ENCODE results near the gene SMCO1. TPM values are rescaled to one million over a fixed set of nuclear protein-coding genes. Genes with fewer than 3 reads are reported as not detected.

Gene SMCO1
- polyA plus RNA-seq, 1 of the 3 experiments (the other 2 are of a cell fraction), result not detected

DNA sequence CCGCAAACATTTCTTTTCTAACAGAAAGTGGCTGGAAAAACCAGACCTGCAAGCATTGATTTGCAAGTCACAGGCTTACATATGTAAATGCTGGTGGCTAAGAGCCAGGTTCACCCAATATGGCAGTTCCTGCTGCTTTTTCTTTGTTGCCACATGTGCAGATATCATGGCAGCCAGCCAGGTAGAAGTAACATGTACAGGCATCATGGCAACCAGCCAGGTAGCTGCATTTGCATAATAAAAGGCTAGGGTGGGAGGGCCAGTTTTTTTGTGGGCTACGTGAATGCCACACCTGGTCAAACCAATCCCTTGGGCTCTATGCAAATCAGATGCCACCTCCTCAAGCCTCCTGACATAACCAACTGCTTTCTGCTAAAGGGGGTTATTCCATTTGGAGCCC is 2.8 kb upstream of the SMCO1 start:
- H3K9ac ChIP-seq, result no peak overlapping the region
- peaks cover 11% of the 10 kb centered on the region; the same call in 1 of the 2 replicates for H3K9me3 ChIP-seq
- no peak for DNase-seq
- TF ChIP-seq RAD21 (IDR thresholded peaks at IDR 0.05; ENCODE audit: low read length) (no peak), TCF12 (IDR thresholded peaks at IDR 0.05) (no peak), CHD2 (IDR thresholded peaks at IDR 0.05; ENCODE audit: low read length, partially characterized antibody) (no peak), NRF1 (IDR thresholded peaks at IDR 0.05; ENCODE audit: low read depth, low read length) (no peak), GABPA (IDR thresholded peaks at IDR 0.05; ENCODE audit: low read depth) (no peak), MEF2A (IDR thresholded peaks at IDR 0.05; ENCODE audit: borderline replicate concordance, low read depth) (no peak), NFIC (IDR thresholded peaks at IDR 0.05; ENCODE audit: borderline replicate concordance) (no peak), YY1 (IDR thresholded peaks at IDR 0.05; ENCODE audit: low read depth) (no peak), SMC3 (IDR thresholded peaks at IDR 0.05; ENCODE audit: low read depth, low read length) (no peak)
- TF ChIP-seq, protein P1, sequence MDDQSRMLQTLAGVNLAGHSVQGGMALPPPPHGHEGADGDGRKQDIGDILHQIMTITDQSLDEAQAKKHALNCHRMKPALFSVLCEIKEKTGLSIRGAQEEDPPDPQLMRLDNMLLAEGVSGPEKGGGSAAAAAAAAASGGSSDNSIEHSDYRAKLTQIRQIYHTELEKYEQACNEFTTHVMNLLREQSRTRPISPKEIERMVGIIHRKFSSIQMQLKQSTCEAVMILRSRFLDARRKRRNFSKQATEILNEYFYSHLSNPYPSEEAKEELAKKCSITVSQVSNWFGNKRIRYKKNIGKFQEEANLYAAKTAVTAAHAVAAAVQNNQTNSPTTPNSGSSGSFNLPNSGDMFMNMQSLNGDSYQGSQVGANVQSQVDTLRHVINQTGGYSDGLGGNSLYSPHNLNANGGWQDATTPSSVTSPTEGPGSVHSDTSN (IDR thresholded peaks at IDR 0.05), result no peak
- TF ChIP-seq, protein P2, sequence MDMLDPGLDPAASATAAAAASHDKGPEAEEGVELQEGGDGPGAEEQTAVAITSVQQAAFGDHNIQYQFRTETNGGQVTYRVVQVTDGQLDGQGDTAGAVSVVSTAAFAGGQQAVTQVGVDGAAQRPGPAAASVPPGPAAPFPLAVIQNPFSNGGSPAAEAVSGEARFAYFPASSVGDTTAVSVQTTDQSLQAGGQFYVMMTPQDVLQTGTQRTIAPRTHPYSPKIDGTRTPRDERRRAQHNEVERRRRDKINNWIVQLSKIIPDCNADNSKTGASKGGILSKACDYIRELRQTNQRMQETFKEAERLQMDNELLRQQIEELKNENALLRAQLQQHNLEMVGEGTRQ (IDR thresholded peaks at IDR 0.05; ENCODE audit: borderline replicate concordance, low read depth, low read length), result no peak
- TF ChIP-seq, protein P3, sequence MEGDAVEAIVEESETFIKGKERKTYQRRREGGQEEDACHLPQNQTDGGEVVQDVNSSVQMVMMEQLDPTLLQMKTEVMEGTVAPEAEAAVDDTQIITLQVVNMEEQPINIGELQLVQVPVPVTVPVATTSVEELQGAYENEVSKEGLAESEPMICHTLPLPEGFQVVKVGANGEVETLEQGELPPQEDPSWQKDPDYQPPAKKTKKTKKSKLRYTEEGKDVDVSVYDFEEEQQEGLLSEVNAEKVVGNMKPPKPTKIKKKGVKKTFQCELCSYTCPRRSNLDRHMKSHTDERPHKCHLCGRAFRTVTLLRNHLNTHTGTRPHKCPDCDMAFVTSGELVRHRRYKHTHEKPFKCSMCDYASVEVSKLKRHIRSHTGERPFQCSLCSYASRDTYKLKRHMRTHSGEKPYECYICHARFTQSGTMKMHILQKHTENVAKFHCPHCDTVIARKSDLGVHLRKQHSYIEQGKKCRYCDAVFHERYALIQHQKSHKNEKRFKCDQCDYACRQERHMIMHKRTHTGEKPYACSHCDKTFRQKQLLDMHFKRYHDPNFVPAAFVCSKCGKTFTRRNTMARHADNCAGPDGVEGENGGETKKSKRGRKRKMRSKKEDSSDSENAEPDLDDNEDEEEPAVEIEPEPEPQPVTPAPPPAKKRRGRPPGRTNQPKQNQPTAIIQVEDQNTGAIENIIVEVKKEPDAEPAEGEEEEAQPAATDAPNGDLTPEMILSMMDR (IDR thresholded peaks at IDR 0.05), result no peak
- TF ChIP-seq, protein P4, sequence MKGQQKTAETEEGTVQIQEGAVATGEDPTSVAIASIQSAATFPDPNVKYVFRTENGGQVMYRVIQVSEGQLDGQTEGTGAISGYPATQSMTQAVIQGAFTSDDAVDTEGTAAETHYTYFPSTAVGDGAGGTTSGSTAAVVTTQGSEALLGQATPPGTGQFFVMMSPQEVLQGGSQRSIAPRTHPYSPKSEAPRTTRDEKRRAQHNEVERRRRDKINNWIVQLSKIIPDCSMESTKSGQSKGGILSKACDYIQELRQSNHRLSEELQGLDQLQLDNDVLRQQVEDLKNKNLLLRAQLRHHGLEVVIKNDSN (IDR thresholded peaks at IDR 0.05; ENCODE audit: borderline replicate concordance, low read depth), result no peak
- TF ChIP-seq, protein P5, sequence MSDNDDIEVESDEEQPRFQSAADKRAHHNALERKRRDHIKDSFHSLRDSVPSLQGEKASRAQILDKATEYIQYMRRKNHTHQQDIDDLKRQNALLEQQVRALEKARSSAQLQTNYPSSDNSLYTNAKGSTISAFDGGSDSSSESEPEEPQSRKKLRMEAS (IDR thresholded peaks at IDR 0.05; ENCODE audit: low read depth), result no peak
- TF ChIP-seq, protein P6, sequence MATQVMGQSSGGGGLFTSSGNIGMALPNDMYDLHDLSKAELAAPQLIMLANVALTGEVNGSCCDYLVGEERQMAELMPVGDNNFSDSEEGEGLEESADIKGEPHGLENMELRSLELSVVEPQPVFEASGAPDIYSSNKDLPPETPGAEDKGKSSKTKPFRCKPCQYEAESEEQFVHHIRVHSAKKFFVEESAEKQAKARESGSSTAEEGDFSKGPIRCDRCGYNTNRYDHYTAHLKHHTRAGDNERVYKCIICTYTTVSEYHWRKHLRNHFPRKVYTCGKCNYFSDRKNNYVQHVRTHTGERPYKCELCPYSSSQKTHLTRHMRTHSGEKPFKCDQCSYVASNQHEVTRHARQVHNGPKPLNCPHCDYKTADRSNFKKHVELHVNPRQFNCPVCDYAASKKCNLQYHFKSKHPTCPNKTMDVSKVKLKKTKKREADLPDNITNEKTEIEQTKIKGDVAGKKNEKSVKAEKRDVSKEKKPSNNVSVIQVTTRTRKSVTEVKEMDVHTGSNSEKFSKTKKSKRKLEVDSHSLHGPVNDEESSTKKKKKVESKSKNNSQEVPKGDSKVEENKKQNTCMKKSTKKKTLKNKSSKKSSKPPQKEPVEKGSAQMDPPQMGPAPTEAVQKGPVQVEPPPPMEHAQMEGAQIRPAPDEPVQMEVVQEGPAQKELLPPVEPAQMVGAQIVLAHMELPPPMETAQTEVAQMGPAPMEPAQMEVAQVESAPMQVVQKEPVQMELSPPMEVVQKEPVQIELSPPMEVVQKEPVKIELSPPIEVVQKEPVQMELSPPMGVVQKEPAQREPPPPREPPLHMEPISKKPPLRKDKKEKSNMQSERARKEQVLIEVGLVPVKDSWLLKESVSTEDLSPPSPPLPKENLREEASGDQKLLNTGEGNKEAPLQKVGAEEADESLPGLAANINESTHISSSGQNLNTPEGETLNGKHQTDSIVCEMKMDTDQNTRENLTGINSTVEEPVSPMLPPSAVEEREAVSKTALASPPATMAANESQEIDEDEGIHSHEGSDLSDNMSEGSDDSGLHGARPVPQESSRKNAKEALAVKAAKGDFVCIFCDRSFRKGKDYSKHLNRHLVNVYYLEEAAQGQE (IDR thresholded peaks at IDR 0.05; ENCODE audit: low read depth, low read length), result no peak
- H3K4me2 ChIP-seq, result no peak overlapping the region
- H3K4me1 ChIP-seq (ENCODE audit: control insufficient read depth in 1 of 2, insufficient read depth in 2 of 2, low read depth in 1 of 2, low read length in 1 of 2), result no peaks in the 10 kb centered on the region
- no peaks in the 10 kb centered on the region for H3K79me2 ChIP-seq (ENCODE audit: insufficient read depth)
- no peak overlapping the region; a peak in 1 of 4 replicates for H3K4me3 ChIP-seq (ENCODE audit: low read depth in 2 of 2, low read length in 1 of 2)
- POLR2A ChIA-PET, result no interaction called here
- no peaks in the 10 kb centered on the region for H4K20me1 ChIP-seq (ENCODE audit: insufficient read depth)
- no peak overlapping the region for H2AFZ ChIP-seq (ENCODE audit: low read depth)
- no peaks in the 10 kb centered on the region for H3K36me3 ChIP-seq (replicated peaks in 1 of 2; ENCODE audit: control insufficient read depth in 1 of 2, insufficient read depth in 2 of 2, low read length in 1 of 2)
- H3K27me3 ChIP-seq (ENCODE audit: insufficient read depth), result no peaks in the 10 kb centered on the region
- CTCF ChIA-PET, result interaction anchor here (0.8 to 2.1 kb wide), 4 partner anchors 11 to 252 kb away, joined by 3 to 8 read pairs (median 3); partner anchors contain the start of gene RNF168
- H3K27ac ChIP-seq (ENCODE audit: low read depth in 2 of 2, low read length in 1 of 2), result no peak overlapping the region
- 8% methylated on average over 2 of the region's 2 CpGs for WGBS (ENCODE audit: low lambda C conversion rate)
- H3F3A ChIP-seq (replicated peaks; ENCODE audit: insufficient read depth), result no peaks in the 10 kb centered on the region
- H3K9me2 ChIP-seq, result no peaks in the 10 kb centered on the region

Data from SK-N-SH (cell line).